ENCODE measurements around the gene WIPI1.

DNA sequence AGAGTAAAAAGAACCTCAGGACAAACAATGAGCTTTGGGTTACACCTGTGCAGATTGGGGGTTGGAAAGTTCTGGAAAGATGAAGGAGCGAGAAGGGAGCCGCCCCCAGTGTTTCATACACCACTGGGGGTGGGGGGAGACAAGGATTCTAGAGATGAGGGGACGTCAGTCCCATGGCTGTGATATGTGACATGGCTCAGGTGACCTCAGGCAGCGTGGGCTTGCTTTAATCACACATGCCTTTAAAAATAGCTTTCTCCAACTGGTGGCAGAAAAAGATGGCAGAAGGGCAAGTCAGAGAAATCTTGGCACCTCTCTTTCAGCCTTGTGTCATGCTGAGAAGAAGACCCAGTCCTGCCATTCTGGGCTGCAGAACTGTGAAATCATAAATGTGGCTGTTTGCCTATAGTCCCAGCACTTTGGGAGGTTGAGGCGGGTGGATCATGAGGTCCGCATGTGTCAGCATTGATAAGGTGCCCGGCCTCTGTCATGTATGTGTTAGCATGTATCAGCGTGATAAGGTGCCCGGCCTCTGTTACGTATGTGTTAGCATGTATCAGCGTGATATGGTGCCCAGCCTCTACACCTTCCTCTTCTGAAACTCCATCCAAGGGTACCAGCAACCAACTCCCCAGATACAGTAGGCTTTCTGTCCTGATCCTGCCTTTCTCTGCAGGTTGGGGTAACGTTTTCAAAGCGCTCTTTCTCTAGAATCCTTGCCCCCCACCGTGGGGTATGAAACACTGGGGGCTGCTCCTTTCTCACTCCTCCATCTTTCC is 25.0 kb downstream of the WIPI1 start:
- TF ChIP-seq, protein P1, sequence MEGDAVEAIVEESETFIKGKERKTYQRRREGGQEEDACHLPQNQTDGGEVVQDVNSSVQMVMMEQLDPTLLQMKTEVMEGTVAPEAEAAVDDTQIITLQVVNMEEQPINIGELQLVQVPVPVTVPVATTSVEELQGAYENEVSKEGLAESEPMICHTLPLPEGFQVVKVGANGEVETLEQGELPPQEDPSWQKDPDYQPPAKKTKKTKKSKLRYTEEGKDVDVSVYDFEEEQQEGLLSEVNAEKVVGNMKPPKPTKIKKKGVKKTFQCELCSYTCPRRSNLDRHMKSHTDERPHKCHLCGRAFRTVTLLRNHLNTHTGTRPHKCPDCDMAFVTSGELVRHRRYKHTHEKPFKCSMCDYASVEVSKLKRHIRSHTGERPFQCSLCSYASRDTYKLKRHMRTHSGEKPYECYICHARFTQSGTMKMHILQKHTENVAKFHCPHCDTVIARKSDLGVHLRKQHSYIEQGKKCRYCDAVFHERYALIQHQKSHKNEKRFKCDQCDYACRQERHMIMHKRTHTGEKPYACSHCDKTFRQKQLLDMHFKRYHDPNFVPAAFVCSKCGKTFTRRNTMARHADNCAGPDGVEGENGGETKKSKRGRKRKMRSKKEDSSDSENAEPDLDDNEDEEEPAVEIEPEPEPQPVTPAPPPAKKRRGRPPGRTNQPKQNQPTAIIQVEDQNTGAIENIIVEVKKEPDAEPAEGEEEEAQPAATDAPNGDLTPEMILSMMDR (conservative IDR thresholded peaks at IDR 0.05): no peak; the same call in 1 of the 2 replicates
- no peak for TF ChIP-seq ZFX (IDR thresholded peaks at IDR 0.05)

Data from C4-2B (cell line).